Stimulated activated CD4-positive, alpha-beta T cell treated with anti-CD3 and anti-CD28 coated beads, Interleukin-1b, Interleukin-23, amount 100 ng/mL, for 1 hour (primary cell): ENCODE data around the gene SLC25A39.
A peak's percentile ranks its signal among the peaks of the same experiment; 100 is the strongest.

ENCODE experiments used
- DNase-seq, 2 donors: peaks; one replicate each; pipeline ENCODE4 v3.0.0-alpha.2; 2020; ENCODE audit warnings: low read depth in 2 of 2

SLC25A39 gene

GRCh38 chr17:44314524-44314868, 10.1 kb downstream of the SLC25A39 start:
- DNase-seq: no peak

- no peak for DNase-seq
These were observed 10.6 kb downstream of the SLC25A39 start for GRCh38 chr17:44314031-44314430.

GRCh38 chr17:44312396-44313104, 12.1 kb downstream of the SLC25A39 start:
- DNase-seq: no peak

- DNase-seq: no peak
These were observed 13.0 kb downstream of the SLC25A39 start for GRCh38 chr17:44311562-44312181.

GRCh38 chr17:44310609-44311376, 13.8 kb downstream of the SLC25A39 start:
- DNase-seq: no peak

GRCh38 chr17:44310188-44310587, 14.4 kb downstream of the SLC25A39 start:
- no peak for DNase-seq

- no peak for DNase-seq
These were observed 15.2 kb downstream of the SLC25A39 start for GRCh38 chr17:44309472-44309871.

GRCh38 chr17:44308865-44309264, 15.8 kb downstream of the SLC25A39 start:
- no peak for DNase-seq

- DNase-seq: peak; percentile 68 to 80
These were observed 16.3 kb downstream of the SLC25A39 start, which contains the start of gene RUNDC3A for GRCh38 chr17:44308320-44308818. RUNDC3A (plus strand) TSS chr17:44308601; CDS start chr17:44308833, 232 bp downstream.

- no peak for DNase-seq
These were observed 17.0 kb downstream of the SLC25A39 start for GRCh38 chr17:44307387-44308186.

- DNase-seq: no peak
These were observed 20.0 kb downstream of the SLC25A39 start for GRCh38 chr17:44304651-44305050.

GRCh38 chr17:44297975-44298374, 26.6 kb downstream of the SLC25A39 start:
- DNase-seq: no peak

GRCh38 chr17:44293509-44294226, 31.0 kb downstream of the SLC25A39 start:
- no peak for DNase-seq

GRCh38 chr17:44287651-44288050, 37.0 kb downstream of the SLC25A39 start:
- no peak for DNase-seq

GRCh38 chr17:44284024-44284400, 40.6 kb downstream of the SLC25A39 start:
- DNase-seq: no peak

- DNase-seq: no peak
These were observed 41.1 kb downstream of the SLC25A39 start for GRCh38 chr17:44283344-44284023.

GRCh38 chr17:44282264-44282663, 42.4 kb downstream of the SLC25A39 start:
- DNase-seq: no peak

- DNase-seq: no peak
These were observed 43.1 kb downstream of the SLC25A39 start for GRCh38 chr17:44281570-44281969.

GRCh38 chr17:44280392-44280937, 44.2 kb downstream of the SLC25A39 start:
- no peak for DNase-seq
